Esophagus muscularis mucosa (tissue), 4 donors: ENCODE measurements around the gene ZDHHC8. TPM values are rescaled to one million over a fixed set of nuclear protein-coding genes. Genes with fewer than 3 reads are reported as not detected.

Source experiments
- DNase-seq: peaks from one replicate; pipeline ENCODE4 v3.0.0-alpha.2; 2017; ENCODE audit errors: extremely low spot score
- H3K27ac ChIP-seq, 4 donors: fragments of 200-600 bp; sonication (generic); replicated peaks in 1 of 4; 1 replicate in 3 of 4; 2 replicates in 1 of 4; pipeline ENCODE4 v1.5.1; 2016 to 2019; ENCODE audit warnings: mild to moderate bottlenecking in 1 of 4
- H3K27me3 ChIP-seq, 4 donors: fragments of 200-600 bp; sonication (generic); one replicate each; pipeline versions ENCODE4 v1.5.1 to v1.6.0; 2016 to 2019
- H3K36me3 ChIP-seq, 4 donors: fragments of 200-600 bp; sonication (generic); one replicate each; pipeline ENCODE4 v1.5.1; 2016 to 2019
- H3K4me1 ChIP-seq, 4 donors: fragments of 200-600 bp; sonication (generic); one replicate each; pipeline ENCODE4 v1.5.1; 2016 to 2019
- H3K4me3 ChIP-seq, 4 donors: fragments of 200-600 bp; sonication (generic); 1 replicate in 2 of 4; 2 replicates in 2 of 4; pipeline ENCODE4 v1.5.1; 2016 to 2019; ENCODE audit warnings: mild to moderate bottlenecking in 4 of 4, moderate library complexity in 1 of 4
- H3K9me3 ChIP-seq, 4 donors: fragments of 200-600 bp; sonication (generic); 1 replicate in 3 of 4; 2 replicates in 1 of 4; pipeline ENCODE4 v1.5.1; 2016 to 2019
- CTCF ChIP-seq, 3 experiments: fragments of 200-600 bp in 2 of 3; fragments of 450-650 bp in 1 of 3; sonication (generic) in 2 of 3; IDR thresholded peaks; one replicate each; pipeline ENCODE4 v1.5.1; 2017 to 2019; ENCODE audit warnings: antibody characterized with exemption in 3 of 3, mild to moderate bottlenecking in 2 of 3, moderate library complexity in 1 of 3
- EP300 ChIP-seq: sonication (generic); formaldehyde crosslinking; IDR thresholded peaks from one replicate; pipeline ENCODE4 v1.6.1; 2017; ENCODE audit warnings: antibody characterized with exemption
- POLR2A ChIP-seq: fragments of 450-650 bp; IDR thresholded peaks from one replicate; pipeline ENCODE4 v1.6.1; 2017; ENCODE audit warnings: antibody characterized with exemption, moderate library complexity, mild to moderate bottlenecking, low read depth
- POLR2AphosphoS5 ChIP-seq, 2 donors: sonication (generic); formaldehyde crosslinking; IDR thresholded peaks; one replicate each; pipeline ENCODE4 v1.6.1; 2017; ENCODE audit warnings: antibody characterized with exemption in 2 of 2
- WGBS: methylation state at CpG from one replicate; pipeline ENCODE4 v1.1.5; 2018; 5-methylcytosine and 5-hydroxymethylcytosine counted together
- intact Hi-C: fragments of 100-400 bp; cut with DNase I; formaldehyde crosslinking; loops from one replicate; pipeline ENCODE4 v1.15.1; 2023
- total RNA-seq, 4 donors: library from RNA; depleted of rRNA; stranded (reverse); fragments of >200 nt; gene quantifications; one replicate each; pipeline versions ENCODE4 v1.1.0 to v1.2.1, GENCODE V29; 2016

Gene ZDHHC8
- total RNA-seq, 4 donors from 2014 or later: 11.8 to 33.2 (median 23.8) TPM

- no peaks in the 10 kb centered on the region for H3K4me1 ChIP-seq
- no peaks in the 10 kb centered on the region for H3K36me3 ChIP-seq
- H3K27me3 ChIP-seq: peaks cover 0 to 17% (median 0%) of the 10 kb centered on the region in 4 donors
- intact Hi-C loops: no loop called here
- TF ChIP-seq POLR2A (no peak), CTCF (IDR thresholded peaks at IDR 0.05) (no peak), EP300 (no peak), POLR2AphosphoS5 (IDR thresholded peaks at IDR 0.05) (no peak)
- no peak for DNase-seq
- no peaks in the 10 kb centered on the region for H3K9me3 ChIP-seq
- 79% methylated on average over 8 of the region's 8 CpGs for WGBS
- no peak overlapping the region for H3K4me3 ChIP-seq
- H3K27ac ChIP-seq: no peak overlapping the region
These were observed 49.0 kb downstream of the ZDHHC8 start for GRCh38 chr22:20180640-20181039.

- H3K36me3 ChIP-seq: no peaks in the 10 kb centered on the region
- no peaks in the 10 kb centered on the region for H3K9me3 ChIP-seq
- no peak overlapping the region for H3K27ac ChIP-seq
- peaks cover 0 to 21% (median 0%) of the 10 kb centered on the region in 4 donors for H3K27me3 ChIP-seq
- WGBS: 72% methylated on average over 14 of the region's 17 CpGs
- DNase-seq: no peak
- intact Hi-C loops: no loop called here
- no peaks in the 10 kb centered on the region for H3K4me1 ChIP-seq
- no peak for TF ChIP-seq POLR2AphosphoS5 (IDR thresholded peaks at IDR 0.05)
- H3K4me3 ChIP-seq: no peak overlapping the region
These were observed 49.7 kb downstream of the ZDHHC8 start for GRCh38 chr22:20181194-20181883.

GRCh38 chr22:20181884-20182236 is 50.3 kb downstream of the ZDHHC8 start:
- Histone ChIP-seq H3K9me3 (no peaks in the 10 kb centered on the region), H3K4me3 (no peak overlapping the region), H3K27me3 (peaks cover 0 to 21% (median 0%) of the 10 kb centered on the region in 4 donors), H3K27ac (no peak overlapping the region), H3K4me1 (no peaks in the 10 kb centered on the region), H3K36me3 (no peaks in the 10 kb centered on the region)
- intact Hi-C loops: no loop called here
- DNase-seq: no peak
- TF ChIP-seq POLR2A (no peak), CTCF (IDR thresholded peaks at IDR 0.05) (no peak), POLR2AphosphoS5 (IDR thresholded peaks at IDR 0.05) (no peak), EP300 (no peak)
- 82% methylated on average over 4 of the region's 18 CpGs for WGBS

GRCh38 chr22:20182365-20182764 is 50.8 kb downstream of the ZDHHC8 start:
- Histone ChIP-seq H3K36me3 (no peaks in the 10 kb centered on the region), H3K4me1 (no peaks in the 10 kb centered on the region), H3K4me3 (no peak overlapping the region), H3K27me3 (peaks cover 0 to 21% (median 0%) of the 10 kb centered on the region in 4 donors), H3K27ac (no peak overlapping the region), H3K9me3 (no peaks in the 10 kb centered on the region)
- intact Hi-C loops: no loop called here
- TF ChIP-seq EP300 (no peak), CTCF (IDR thresholded peaks at IDR 0.05) (no peak), POLR2A (no peak), POLR2AphosphoS5 (IDR thresholded peaks at IDR 0.05) (no peak)
- no peak for DNase-seq
- WGBS: 84% methylated on average over 4 of the region's 9 CpGs

GRCh38 chr22:20183101-20183500 is 51.5 kb downstream of the ZDHHC8 start:
- WGBS: 93% methylated on average over 8 of the region's 8 CpGs

More at GRCh38 chr22:20183101-20183500, 51.5 kb downstream of the ZDHHC8 start:
- Histone ChIP-seq H3K4me3 (no peak overlapping the region), H3K27me3 (peaks cover 0 to 21% (median 0%) of the 10 kb centered on the region in 4 donors), H3K36me3 (no peaks in the 10 kb centered on the region), H3K9me3 (no peaks in the 10 kb centered on the region), H3K27ac (no peak overlapping the region), H3K4me1 (no peaks in the 10 kb centered on the region)
- TF ChIP-seq CTCF (IDR thresholded peaks at IDR 0.05) (no peak), POLR2A (no peak), EP300 (no peak), POLR2AphosphoS5 (IDR thresholded peaks at IDR 0.05) (no peak)
- DNase-seq: no peak
- intact Hi-C loops: no loop called here
